ENCODE data around the gene PGLYRP4. TPM values are rescaled to one million over a fixed set of nuclear protein-coding genes. Genes with fewer than 3 reads are reported as not detected.

The PGLYRP4 gene
- total RNA-seq, 1 donor = 0.27 TPM

DNA sequence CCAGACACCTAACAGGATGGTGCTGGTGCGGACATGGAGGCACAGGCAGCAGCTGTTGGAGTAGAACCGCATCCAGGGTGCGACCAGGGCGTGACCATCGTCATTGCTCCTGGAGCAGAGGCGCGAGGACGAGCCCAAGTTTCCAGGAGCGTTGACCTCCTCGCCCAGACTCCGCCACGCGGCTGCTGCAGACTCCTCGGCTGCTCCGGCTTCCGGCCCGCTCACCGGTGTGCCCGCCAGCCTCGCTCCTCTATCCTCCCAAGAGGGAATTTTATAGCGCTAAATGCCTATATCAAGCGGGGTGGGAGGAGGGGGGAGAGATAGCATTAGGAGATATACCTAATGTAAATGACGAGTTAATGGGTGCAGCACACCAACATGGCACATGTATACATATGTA, 32.1 kb upstream of the PGLYRP4 start:
- DNase-seq (ENCODE audit: low read depth in 2 of 3, low spot score in 2 of 3) = no peak

- no peak for DNase-seq (ENCODE audit: low read depth in 2 of 3, low spot score in 2 of 3)
Observed at GRCh38 chr1:153379591-153379990, 30.9 kb upstream of the PGLYRP4 start.

GRCh38 chr1:153375511-153375910, 26.9 kb upstream of the PGLYRP4 start, which contains the start of gene S100A12:
Gene S100A12, minus strand, starts transcription at chr1:153375621. Its CDS starts 1,029 bp downstream, at chr1:153374592.
- no peak for DNase-seq (ENCODE audit: low read depth in 2 of 3, low spot score in 2 of 3)

DNA sequence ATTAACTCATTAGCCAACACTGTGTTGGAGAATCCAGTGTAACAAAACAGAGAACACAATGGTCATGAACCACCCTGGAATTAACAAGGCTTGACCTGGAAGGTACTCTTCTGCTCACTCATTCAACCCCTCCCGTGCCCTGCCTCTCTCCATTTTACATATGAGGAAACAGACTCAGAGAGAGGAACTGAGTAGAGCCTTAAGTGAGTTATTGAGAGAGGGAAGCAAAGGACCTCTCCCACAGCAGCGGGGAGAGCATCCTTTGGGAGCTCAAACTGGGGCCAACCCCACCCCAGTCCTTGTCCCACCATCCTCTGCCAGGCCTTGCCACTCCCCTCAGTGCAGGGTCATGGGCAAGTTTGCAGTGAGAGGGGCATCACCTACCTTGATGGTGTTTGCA, 25.4 kb upstream of the PGLYRP4 start:
- no peak for DNase-seq (ENCODE audit: low read depth in 2 of 3, low spot score in 2 of 3)

- no peak for DNase-seq (ENCODE audit: low read depth in 2 of 3, low spot score in 2 of 3)
Observed at GRCh38 chr1:153372571-153372970, 23.9 kb upstream of the PGLYRP4 start.

GRCh38 chr1:153371231-153371630, 22.6 kb upstream of the PGLYRP4 start:
- no peak for DNase-seq (ENCODE audit: low read depth in 2 of 3, low spot score in 2 of 3)

DNA sequence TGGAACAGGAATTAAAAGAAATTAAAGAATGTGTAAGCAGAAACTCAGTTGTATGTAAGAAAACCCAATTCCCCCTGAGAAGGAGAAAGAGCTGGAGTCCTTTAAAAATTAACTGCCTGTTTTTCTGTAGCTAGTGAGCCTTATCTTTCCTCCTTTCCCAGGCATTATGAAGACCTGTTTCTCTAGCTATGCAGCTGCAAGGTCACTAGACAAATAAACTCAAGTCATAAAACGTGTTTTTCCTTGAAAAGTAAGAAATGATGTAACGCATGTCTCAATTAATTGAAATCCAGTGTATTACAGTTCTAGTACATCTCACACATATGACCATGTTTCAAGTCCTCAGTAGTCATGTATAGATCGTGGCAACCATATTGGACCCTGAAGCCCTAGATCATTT, 21.5 kb upstream of the PGLYRP4 start:
- no peak for DNase-seq (ENCODE audit: low read depth in 2 of 3, low spot score in 2 of 3)

GRCh38 chr1:153368495-153368894, 19.9 kb upstream of the PGLYRP4 start:
- no peak for DNase-seq (ENCODE audit: low read depth in 2 of 3, low spot score in 2 of 3)

DNA sequence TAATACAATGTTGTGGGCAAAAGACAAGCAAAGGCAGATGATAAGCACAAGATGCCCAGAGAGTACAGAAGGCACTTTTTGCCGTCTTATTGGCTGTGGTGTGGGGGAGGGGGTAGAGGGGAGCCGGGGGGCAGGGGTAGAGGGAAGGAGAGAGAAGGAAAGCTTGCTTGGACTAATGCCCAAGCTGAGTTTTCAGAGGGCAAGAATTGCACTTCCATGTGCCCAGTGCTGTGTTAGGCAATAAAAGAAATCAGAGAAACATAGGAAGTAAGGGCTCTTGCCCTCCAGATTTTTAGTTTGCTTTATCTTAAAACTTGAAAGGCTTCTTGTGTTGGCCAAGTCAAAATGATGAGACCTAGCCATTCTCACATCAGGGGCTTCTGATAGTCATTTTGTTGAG, 18.4 kb upstream of the PGLYRP4 start:
- DNase-seq (ENCODE audit: low read depth in 2 of 3, low spot score in 2 of 3) = no peak

GRCh38 chr1:153366261-153366660, 17.6 kb upstream of the PGLYRP4 start:
- DNase-seq (ENCODE audit: low read depth in 2 of 3, low spot score in 2 of 3) = no peak

DNA sequence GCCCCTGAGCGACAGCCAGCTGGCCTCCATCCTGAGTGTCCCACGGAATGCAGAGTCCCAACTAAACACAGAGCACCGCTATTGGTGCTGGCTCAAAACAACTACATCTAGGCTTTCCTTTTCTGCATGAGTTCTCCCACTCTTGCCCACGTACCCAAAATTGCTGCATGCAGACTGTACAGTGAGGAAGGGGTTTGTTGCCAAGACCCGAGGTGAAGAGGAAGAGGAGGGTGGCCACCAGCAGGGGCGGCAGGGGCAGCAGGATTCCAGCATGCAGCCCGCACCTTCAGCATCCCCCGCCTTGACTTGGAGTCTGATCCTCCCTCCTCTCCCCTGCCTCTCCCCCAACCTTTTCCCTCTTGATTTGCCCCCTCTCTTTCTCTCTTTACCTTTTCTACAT, 17.1 kb upstream of the PGLYRP4 start:
- DNase-seq (ENCODE audit: low read depth in 2 of 3, low spot score in 2 of 3) = no peak

- DNase-seq (ENCODE audit: low read depth in 2 of 3, low spot score in 2 of 3) = no peak
Observed at GRCh38 chr1:153364766-153365666, 16.4 kb upstream of the PGLYRP4 start.

GRCh38 chr1:153364156-153364555, 15.5 kb upstream of the PGLYRP4 start:
- no peak for DNase-seq (ENCODE audit: low read depth in 2 of 3, low spot score in 2 of 3)

DNA sequence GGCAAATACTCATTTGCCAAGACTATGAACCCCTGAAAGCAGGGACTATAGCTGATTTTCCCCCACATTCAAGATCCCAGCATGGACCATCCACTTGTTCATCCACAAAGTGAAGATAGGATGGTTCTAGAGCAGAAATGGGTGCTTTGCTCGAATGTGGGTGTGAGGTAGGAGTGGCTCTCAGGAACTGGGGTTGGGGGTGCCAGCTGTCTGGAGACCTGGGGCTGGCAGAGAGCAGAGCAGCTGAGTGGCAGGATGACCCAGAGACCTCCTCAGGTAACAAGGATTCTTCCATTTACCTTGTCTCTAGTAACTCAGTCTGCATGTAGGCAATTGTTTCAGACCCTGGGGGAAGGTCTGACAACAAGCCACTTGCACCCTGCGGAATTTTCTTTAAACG, 15.0 kb upstream of the PGLYRP4 start:
- no peak for DNase-seq (ENCODE audit: low read depth in 2 of 3, low spot score in 2 of 3)

DNA sequence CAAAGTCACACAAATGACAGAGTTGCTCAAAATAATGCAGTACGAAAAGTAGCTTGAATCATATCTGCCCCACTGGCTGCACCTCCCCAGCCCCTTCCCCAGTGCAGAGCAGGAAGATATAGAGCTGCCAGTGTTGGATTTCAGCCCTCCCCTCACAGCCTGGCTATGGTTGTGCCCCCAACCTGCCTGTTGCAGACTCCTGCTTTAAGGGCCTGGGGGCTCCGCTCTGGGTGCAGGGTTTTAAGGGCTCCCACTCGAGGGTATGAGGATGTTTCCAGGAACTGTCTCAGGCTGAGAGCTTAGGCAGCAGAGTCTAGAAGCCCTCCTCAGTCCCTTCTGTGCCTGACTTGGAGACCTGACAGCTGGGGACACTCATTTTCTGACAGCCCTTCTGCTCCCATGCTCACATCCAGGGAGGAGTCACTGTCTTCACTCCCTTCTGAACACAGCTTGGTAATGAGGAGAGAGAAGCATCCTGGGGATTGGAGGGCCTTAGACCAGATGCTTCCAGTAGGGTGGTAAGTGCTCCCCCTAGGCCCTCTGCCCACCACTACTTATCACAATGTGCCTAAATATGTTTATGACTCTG, 13.6 kb upstream of the PGLYRP4 start:
- DNase-seq (ENCODE audit: low read depth in 2 of 3, low spot score in 2 of 3) = no peak

DNA sequence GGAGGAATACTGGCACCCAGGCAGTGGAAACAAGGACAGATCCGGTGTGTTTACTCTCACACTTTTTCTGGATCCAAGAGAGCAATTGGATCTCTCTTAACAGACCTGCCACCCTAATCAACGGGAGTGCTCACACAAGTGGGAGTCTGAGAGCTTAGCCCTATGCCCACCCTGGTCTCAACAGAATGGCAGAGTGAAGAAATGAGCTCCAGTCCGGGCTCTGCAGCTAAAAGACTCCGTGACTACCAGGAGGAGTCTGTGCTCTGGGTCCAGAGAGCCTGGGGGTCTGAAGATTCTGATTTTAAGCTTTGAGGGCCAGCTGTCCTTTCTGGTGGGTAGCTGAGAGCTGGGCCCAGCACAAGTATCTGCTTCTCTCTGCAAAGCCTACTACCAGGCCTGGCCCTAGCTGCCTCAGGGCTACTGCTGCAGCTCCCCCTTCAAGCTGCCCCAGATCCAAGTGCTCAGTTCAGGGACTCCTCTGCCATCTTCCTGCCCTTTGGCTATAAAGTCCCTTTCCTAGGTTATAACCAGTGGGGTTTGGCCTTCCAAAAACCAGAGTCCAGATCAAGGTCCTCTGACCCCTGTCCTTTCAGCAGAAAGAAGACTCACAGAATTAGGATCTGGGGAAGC, 13.0 kb upstream of the PGLYRP4 start:
- no peak for DNase-seq (ENCODE audit: low read depth in 2 of 3, low spot score in 2 of 3)

GRCh38 chr1:153360592-153361479, 12.2 kb upstream of the PGLYRP4 start:
- no peak for DNase-seq (ENCODE audit: low read depth in 2 of 3, low spot score in 2 of 3)

DNA sequence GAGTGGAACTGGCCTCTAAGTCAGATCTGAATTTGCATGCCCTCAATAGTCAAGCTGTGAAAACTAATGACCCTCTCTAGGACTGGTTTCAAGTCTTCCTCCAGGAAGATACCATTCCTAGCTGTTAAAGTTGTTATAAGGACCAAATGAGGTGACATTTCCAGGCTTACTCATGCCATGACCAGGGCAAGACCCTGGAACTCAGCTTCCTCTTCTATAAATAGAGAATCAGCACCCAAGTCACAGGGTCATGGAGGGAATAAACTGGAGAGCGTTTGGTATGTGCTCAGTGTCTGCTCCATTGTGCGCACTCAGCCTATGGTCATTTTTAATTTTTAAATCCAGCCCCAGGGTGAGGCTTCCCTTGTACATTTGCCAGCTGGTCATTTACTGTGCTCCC, 11.5 kb upstream of the PGLYRP4 start:
- DNase-seq (ENCODE audit: low read depth in 2 of 3, low spot score in 2 of 3) = no peak

DNA sequence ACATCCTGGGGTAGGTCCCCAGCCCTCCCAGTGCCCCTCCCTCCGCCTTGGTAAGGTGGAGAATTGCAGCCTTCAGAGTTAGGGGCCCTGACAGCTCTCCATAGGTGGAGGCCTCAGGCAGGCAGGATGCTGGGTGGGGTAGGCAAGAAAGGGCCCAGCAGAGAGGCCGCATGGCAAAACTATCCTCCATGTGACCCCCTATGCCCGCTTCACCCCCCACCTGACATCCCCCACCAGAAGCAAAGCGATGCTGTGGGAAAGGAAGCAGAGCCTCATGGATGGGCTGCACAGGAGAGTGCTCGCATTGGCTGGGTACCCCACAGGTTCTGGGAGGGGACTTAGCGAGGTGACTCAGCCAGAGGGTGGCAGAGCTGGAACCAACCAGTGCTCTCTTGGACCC, 10.6 kb upstream of the PGLYRP4 start:
- no peak for DNase-seq (ENCODE audit: low read depth in 2 of 3, low spot score in 2 of 3)

DNA sequence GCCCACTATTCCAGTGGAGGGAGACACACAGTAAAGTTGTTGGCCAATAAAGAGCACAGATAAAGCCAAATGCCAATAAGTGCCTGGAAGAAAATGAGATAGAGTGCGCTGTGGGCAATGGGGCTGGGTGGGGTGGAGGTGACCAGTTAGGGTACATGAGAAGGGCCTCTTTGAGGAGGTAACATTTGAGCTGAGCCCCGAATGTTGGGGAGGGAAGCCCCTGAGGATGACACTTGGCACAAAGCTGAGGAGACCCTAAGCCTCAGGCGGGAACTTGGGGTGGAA, 10.0 kb upstream of the PGLYRP4 start:
- no peak for DNase-seq (ENCODE audit: low read depth in 2 of 3, low spot score in 2 of 3)

Data from hematopoietic multipotent progenitor cell (in vitro differentiated cells).